ENCODE measurements around the gene MISFA. TPM values are rescaled to one million over a fixed set of nuclear protein-coding genes. Genes with fewer than 3 reads are reported as not detected.

MISFA gene
- total and polyA plus RNA-seq, 9 of the 15 experiments (the other 6 are each of a cell fraction or from before 2014, with no cell fraction given) = 1.6 to 6.3 (median 3.4) TPM

- ChIA-PET POLR2A (interaction anchor here (1.0 kb wide), 1 partner anchor 22 kb away, joined by 3 read pairs; the partner anchor contains the start of gene SPTY2D1), CTCF (ENCODE audit: low intra/inter-chr PET ratio) (no interaction called here)
- Histone ChIP-seq H3K4me1 (replicated peaks in 1 of 2; ENCODE audit: control insufficient read depth in 2 of 2, insufficient read depth in 2 of 2, low read length in 2 of 2) (peaks cover 11% of the 10 kb centered on the region in 2 experiments; a peak in 4 of 5 replicates), H3K4me3 (no peak overlapping the region), H3K4me2 (ENCODE audit: insufficient read depth, low read length) (no peak overlapping the region), H3K9ac (ENCODE audit: insufficient read depth in 1 of 2, low read depth in 2 of 2, low read length in 2 of 2) (no peak overlapping the region), H3K27ac (ENCODE audit: extremely low read depth, low read depth, low read length) (no peak overlapping the region), H4K20me1 (replicated peaks; ENCODE audit: control insufficient read depth, insufficient read depth, low read length) (no peaks in the 10 kb centered on the region), H2AFZ (ENCODE audit: low read depth, low read length) (no peak overlapping the region), H3K79me2 (ENCODE audit: control insufficient read depth, insufficient read depth, low read length) (peaks cover 4% of the 10 kb centered on the region; the same call in 1 of the 3 replicates), H3K9me3 (replicated peaks; ENCODE audit: control insufficient read depth, insufficient read depth, low read depth, low read length) (no peaks in the 10 kb centered on the region), H3K27me3 (ENCODE audit: control insufficient read depth in 2 of 2, insufficient read depth in 2 of 2, low read length in 2 of 2) (no peaks in the 10 kb centered on the region), H3K36me3 (ENCODE audit: control insufficient read depth, insufficient read depth, low read length) (peaks cover 76% of the 10 kb centered on the region), H3K9me1 (ENCODE audit: control insufficient read depth, insufficient read depth, low read length) (no peaks in the 10 kb centered on the region)
- WGBS (ENCODE audit: insufficient coverage, low coverage, missing lambda C conversion rate) = 85% methylated on average over 4 of the region's 4 CpGs
- no TSS peak for BruUV-seq (replicated peaks)
- TF ChIP-seq ATF3 (IDR thresholded peaks at IDR 0.05) = peak; percentile 19; the same call in 1 of the 2 replicates
- TF ChIP-seq ATF3 (CRISPR knock-in tag; conservative IDR thresholded peaks at IDR 0.05) = no peak
- no peak for TF ChIP-seq ZNF436 (CRISPR knock-in tag; IDR thresholded peaks at IDR 0.05)
- in situ Hi-C loops (cut with MboI) = no loop called here
- FAIRE-seq (no peak), ATAC-seq (no peak), DNase-seq (ENCODE audit: extremely low read depth in 1 of 4, low spot score in 3 of 4) (no peak)
- intact Hi-C loops (cut with micrococcal nuclease) = no loop called here
Measured at GRCh38 chr11:18612394-18612793, 12.8 kb downstream of the MISFA start.

GRCh38 chr11:18614667-18615066 is 15.1 kb downstream of the MISFA start:
- CTCF ChIA-PET (ENCODE audit: low intra/inter-chr PET ratio) = no interaction called here
- FAIRE-seq = no peak
- Histone ChIP-seq H3K36me3 (ENCODE audit: control insufficient read depth, insufficient read depth, low read length) (peaks cover 55% of the 10 kb centered on the region), H3K4me3 (no peak overlapping the region), H3K4me1 (replicated peaks in 1 of 2; ENCODE audit: control insufficient read depth in 2 of 2, insufficient read depth in 2 of 2, low read length in 2 of 2) (peaks cover 5 to 11% of the 10 kb centered on the region in 2 experiments; a peak in 4 of 5 replicates), H3K4me2 (ENCODE audit: insufficient read depth, low read length) (no peak overlapping the region), H3K9me1 (ENCODE audit: control insufficient read depth, insufficient read depth, low read length) (no peaks in the 10 kb centered on the region), H2AFZ (ENCODE audit: low read depth, low read length) (no peak overlapping the region), H3K9ac (ENCODE audit: insufficient read depth in 1 of 2, low read depth in 2 of 2, low read length in 2 of 2) (no peak overlapping the region), H3K27ac (ENCODE audit: extremely low read depth, low read depth, low read length) (no peak overlapping the region), H4K20me1 (replicated peaks; ENCODE audit: control insufficient read depth, insufficient read depth, low read length) (peaks cover 7% of the 10 kb centered on the region; the same call in 1 of the 2 replicates), H3K79me2 (ENCODE audit: control insufficient read depth, insufficient read depth, low read length) (peaks cover 21% of the 10 kb centered on the region), H3K9me3 (replicated peaks; ENCODE audit: control insufficient read depth, insufficient read depth, low read depth, low read length) (no peaks in the 10 kb centered on the region), H3K27me3 (ENCODE audit: control insufficient read depth in 2 of 2, insufficient read depth in 2 of 2, low read length in 2 of 2) (no peaks in the 10 kb centered on the region)
- ATAC-seq = no peak
- in situ Hi-C loops (cut with MboI) = no loop called here
- intact Hi-C loops (cut with micrococcal nuclease) = no loop called here
- DNase-seq (ENCODE audit: extremely low read depth in 1 of 4, low spot score in 3 of 4) = no peak
- BruUV-seq (replicated peaks) = no TSS peak
- POLR2A ChIA-PET = interaction anchor here (0.6 to 2.8 kb wide), 5 partner anchors 13 to 516 kb away, joined by 3 to 13 read pairs (median 4); partner anchors contain the start of gene SPTY2D1
- WGBS (ENCODE audit: insufficient coverage, low coverage, missing lambda C conversion rate) = 93% methylated on average over 10 of the region's 10 CpGs
- TF ChIP-seq ELK1 (CRISPR knock-in tag; IDR thresholded peaks at IDR 0.05) (no peak), EHMT2 (IDR thresholded peaks at IDR 0.05) (no peak), HMG20B (CRISPR knock-in tag; IDR thresholded peaks at IDR 0.05) (no peak), ZBTB34 (CRISPR knock-in tag; IDR thresholded peaks at IDR 0.05) (no peak), CREB3L1 (IDR thresholded peaks at IDR 0.05; ENCODE audit: borderline replicate concordance, low read depth) (no peak), POLR2AphosphoS5 (IDR thresholded peaks at IDR 0.05; ENCODE audit: control insufficient read depth, insufficient read depth, low read depth, low read length) (no peak), ZNF263 (CRISPR knock-in tag; IDR thresholded peaks at IDR 0.05; ENCODE audit: borderline replicate concordance) (no peak), DMBX1 (CRISPR knock-in tag; IDR thresholded peaks at IDR 0.05; ENCODE audit: borderline replicate concordance) (no peak)
